Measurements from ENCODE around the gene FILIP1L.

FILIP1L gene

DNA sequence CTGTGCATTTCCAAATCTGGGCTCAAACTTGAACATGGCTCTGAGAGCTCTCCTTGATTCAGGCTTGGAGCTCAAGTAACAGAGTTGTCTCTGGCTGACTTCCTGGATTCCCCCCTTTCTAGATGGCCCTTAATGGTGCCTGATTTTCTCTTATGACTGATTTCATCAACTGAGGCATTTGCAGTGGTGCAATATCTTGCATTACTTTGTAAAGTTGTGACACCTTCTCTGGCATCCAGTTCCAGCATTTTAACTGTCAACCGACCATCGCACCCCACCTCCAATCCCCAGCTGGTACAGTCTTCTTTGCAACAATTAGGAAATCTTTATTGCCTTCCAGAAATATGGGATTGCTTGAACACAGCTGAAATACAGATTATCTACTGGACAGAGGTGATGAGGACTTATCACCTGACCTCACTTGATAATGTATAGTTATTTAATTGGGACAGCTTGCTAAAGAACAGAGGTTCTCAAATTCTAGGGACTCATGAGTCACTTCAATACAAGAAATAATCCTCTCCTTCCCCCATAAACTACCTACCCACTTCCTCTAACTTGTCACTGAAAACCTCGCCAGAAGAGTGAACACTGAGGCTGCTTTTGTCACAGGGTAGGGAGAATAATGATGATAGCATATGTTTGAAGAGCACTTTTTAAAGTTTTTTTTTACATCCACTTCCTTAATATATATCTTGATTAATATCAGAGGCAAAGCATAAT, 41.8 kb downstream of the FILIP1L start:
- no peak for TF ChIP-seq POLR2AphosphoS5 (IDR thresholded peaks at IDR 0.05; ENCODE audit: low read depth, low read length)
- TF ChIP-seq, protein P1, sequence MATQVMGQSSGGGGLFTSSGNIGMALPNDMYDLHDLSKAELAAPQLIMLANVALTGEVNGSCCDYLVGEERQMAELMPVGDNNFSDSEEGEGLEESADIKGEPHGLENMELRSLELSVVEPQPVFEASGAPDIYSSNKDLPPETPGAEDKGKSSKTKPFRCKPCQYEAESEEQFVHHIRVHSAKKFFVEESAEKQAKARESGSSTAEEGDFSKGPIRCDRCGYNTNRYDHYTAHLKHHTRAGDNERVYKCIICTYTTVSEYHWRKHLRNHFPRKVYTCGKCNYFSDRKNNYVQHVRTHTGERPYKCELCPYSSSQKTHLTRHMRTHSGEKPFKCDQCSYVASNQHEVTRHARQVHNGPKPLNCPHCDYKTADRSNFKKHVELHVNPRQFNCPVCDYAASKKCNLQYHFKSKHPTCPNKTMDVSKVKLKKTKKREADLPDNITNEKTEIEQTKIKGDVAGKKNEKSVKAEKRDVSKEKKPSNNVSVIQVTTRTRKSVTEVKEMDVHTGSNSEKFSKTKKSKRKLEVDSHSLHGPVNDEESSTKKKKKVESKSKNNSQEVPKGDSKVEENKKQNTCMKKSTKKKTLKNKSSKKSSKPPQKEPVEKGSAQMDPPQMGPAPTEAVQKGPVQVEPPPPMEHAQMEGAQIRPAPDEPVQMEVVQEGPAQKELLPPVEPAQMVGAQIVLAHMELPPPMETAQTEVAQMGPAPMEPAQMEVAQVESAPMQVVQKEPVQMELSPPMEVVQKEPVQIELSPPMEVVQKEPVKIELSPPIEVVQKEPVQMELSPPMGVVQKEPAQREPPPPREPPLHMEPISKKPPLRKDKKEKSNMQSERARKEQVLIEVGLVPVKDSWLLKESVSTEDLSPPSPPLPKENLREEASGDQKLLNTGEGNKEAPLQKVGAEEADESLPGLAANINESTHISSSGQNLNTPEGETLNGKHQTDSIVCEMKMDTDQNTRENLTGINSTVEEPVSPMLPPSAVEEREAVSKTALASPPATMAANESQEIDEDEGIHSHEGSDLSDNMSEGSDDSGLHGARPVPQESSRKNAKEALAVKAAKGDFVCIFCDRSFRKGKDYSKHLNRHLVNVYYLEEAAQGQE (IDR thresholded peaks at IDR 0.05; ENCODE audit: insufficient read depth in 1 of 2, low read depth in 2 of 2, low read length in 2 of 2): no peak
- no peak for TF ChIP-seq TAF1 (IDR thresholded peaks at IDR 0.05; ENCODE audit: borderline replicate concordance, insufficient read depth, low read length)

DNA sequence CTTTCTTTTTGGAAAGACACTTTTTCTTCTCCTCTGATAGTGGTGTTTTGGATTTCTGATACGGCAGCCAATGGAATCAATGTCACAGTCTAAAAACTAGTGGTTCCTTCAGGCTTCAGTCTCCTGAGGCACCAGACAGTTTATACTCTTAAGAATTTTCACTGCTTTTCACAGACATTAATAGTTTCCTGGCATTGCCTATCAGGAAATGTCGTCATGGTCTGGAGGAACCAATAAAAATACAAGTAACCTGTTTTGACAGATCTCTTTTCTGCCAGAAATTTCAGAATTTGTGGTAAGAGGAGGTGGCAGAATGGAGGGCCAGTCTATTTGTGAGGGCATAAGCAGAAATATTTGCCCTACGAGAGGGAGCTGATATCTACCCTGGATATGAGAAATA, 44.8 kb downstream of the FILIP1L start:
- no peak for TF ChIP-seq TAF1 (IDR thresholded peaks at IDR 0.05; ENCODE audit: borderline replicate concordance, insufficient read depth, low read length)
- TF ChIP-seq POLR2AphosphoS5 (IDR thresholded peaks at IDR 0.05; ENCODE audit: low read depth, low read length): no peak
- TF ChIP-seq, protein P1 (IDR thresholded peaks at IDR 0.05; ENCODE audit: insufficient read depth in 1 of 2, low read depth in 2 of 2, low read length in 2 of 2): no peak
- TF ChIP-seq SIN3A (IDR thresholded peaks at IDR 0.05; ENCODE audit: borderline replicate concordance, insufficient read depth, low read length): no peak
- TF ChIP-seq FOXP2 (optimal IDR thresholded peaks at IDR 0.05; ENCODE audit: borderline replicate concordance, extremely low read depth, extremely low read length, insufficient read depth): no peak

DNA sequence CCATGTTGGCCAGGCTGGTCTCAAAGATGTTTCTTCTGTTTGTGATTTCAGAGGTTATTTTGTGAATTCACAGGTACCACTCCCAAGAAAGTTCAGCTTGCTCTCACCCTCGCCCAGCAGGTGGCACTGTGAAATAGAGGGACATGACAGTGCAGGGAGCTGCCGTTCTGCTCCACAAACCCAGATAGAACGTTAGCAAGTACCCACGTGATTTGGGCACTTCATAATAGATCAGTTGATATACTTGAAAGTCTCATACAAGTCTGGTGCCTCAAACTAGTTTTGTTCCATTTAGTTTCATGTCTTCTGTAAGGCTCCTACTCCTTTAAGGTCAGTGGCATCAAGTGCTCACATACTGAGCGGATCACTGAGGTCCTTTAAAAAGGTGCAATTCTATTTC, 45.5 kb downstream of the FILIP1L start:
- no peak for TF ChIP-seq FOXP2 (optimal IDR thresholded peaks at IDR 0.05; ENCODE audit: borderline replicate concordance, extremely low read depth, extremely low read length, insufficient read depth)
- no peak for TF ChIP-seq SIN3A (IDR thresholded peaks at IDR 0.05; ENCODE audit: borderline replicate concordance, insufficient read depth, low read length)
- TF ChIP-seq POLR2AphosphoS5 (IDR thresholded peaks at IDR 0.05; ENCODE audit: low read depth, low read length): no peak
- TF ChIP-seq TAF1 (IDR thresholded peaks at IDR 0.05; ENCODE audit: borderline replicate concordance, insufficient read depth, low read length): no peak
- TF ChIP-seq, protein P1 (IDR thresholded peaks at IDR 0.05; ENCODE audit: insufficient read depth in 1 of 2, low read depth in 2 of 2, low read length in 2 of 2): no peak

DNA sequence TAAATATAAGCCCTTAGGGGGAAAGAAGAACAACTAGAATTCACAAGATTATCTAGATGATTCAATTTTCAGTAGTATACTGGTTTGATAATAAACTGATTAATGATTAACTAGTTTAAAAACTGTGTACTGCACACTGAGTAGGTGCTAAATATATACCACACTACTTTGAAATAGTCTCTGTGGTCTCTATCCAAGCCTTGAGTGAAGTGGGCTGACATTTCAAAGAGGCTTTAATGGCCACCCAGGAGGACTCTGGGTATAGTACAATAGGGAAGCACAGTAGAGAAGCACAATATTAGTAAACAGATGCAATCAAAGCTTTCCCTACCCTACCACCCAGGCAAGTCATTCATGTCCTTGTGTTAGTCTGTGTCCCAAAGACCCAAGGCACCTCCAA, 46.7 kb downstream of the FILIP1L start:
- TF ChIP-seq, protein P1 (IDR thresholded peaks at IDR 0.05; ENCODE audit: insufficient read depth in 1 of 2, low read depth in 2 of 2, low read length in 2 of 2): no peak
- TF ChIP-seq POLR2AphosphoS5 (IDR thresholded peaks at IDR 0.05; ENCODE audit: low read depth, low read length): no peak

DNA sequence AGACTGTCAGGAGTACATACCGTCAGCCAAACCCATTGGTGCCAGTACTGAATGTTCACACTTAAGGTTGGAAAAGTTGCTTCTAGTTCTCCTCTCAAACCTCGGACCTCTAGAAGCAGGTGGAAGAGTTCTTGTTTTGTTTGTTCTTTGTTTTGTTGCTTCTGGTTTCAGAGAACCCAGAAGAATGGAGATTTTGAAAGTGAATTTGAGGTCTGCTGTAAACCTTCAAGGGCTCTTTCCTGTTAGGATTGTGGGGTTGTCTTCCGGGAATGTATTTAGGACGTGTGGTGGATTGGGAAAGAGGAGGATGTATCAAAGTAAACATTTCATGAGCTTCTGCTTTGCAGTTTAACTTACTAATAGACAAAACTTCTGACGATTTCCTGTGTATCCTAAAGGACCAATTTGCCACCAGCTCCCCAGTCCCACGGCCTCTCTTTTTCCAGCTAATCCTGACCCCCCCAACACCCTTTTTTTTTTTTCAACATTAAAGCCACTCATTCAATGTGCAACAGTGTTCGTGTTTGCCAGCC, 50.3 kb downstream of the FILIP1L start:
- TF ChIP-seq FOXP2 (optimal IDR thresholded peaks at IDR 0.05; ENCODE audit: borderline replicate concordance, extremely low read depth, extremely low read length, insufficient read depth) (no peak), POLR2AphosphoS5 (IDR thresholded peaks at IDR 0.05; ENCODE audit: low read depth, low read length) (no peak), SIN3A (IDR thresholded peaks at IDR 0.05; ENCODE audit: borderline replicate concordance, insufficient read depth, low read length) (no peak), TAF1 (IDR thresholded peaks at IDR 0.05; ENCODE audit: borderline replicate concordance, insufficient read depth, low read length) (no peak)
- TF ChIP-seq, protein P1 (IDR thresholded peaks at IDR 0.05; ENCODE audit: insufficient read depth in 1 of 2, low read depth in 2 of 2, low read length in 2 of 2): no peak
